ENCODE results near the gene TAAR9. TPM values are rescaled to one million over a fixed set of nuclear protein-coding genes. Genes with fewer than 3 reads are reported as not detected.
"Not testable (repeated sequence)": the region's sequence is repeated elsewhere in the genome, so short reads cannot be mapped to it uniquely, and the experiment has no call there.

Gene TAAR9
- total RNA-seq, 1 donor from 2014 or later: not detected

- H3K4me3 Mint-ChIP-seq (ENCODE audit: low read depth): no peak overlapping the region
- no peaks in the 10 kb centered on the region for H3K9me3 Mint-ChIP-seq (ENCODE audit: low read depth)
- H3K4me1 Mint-ChIP-seq (ENCODE audit: low read depth): no peaks in the 10 kb centered on the region
- no peak for DNase-seq (ENCODE audit: low spot score, unreplicated experiment)
- no peak overlapping the region for H3K27ac Mint-ChIP-seq
- no peak for TF ChIP-seq CTCF (IDR thresholded peaks at IDR 0.05; ENCODE audit: unreplicated experiment)
- H3K36me3 Mint-ChIP-seq (ENCODE audit: insufficient read depth): no peaks in the 10 kb centered on the region
- peaks cover 3% of the 10 kb centered on the region for H3K27me3 Mint-ChIP-seq
These were observed 10.3 kb upstream of the TAAR9 start for GRCh38 chr6:132527791-132528190.

GRCh38 chr6:132530293-132530974 lies 7.6 kb upstream of the TAAR9 start:
- Mint-ChIP-seq H3K4me1 (ENCODE audit: low read depth) (no peaks in the 10 kb centered on the region), H3K9me3 (ENCODE audit: low read depth) (peaks cover 6% of the 10 kb centered on the region), H3K4me3 (ENCODE audit: low read depth) (peak overlapping the region; percentile 66), H3K27me3 (peaks cover 3% of the 10 kb centered on the region), H3K36me3 (ENCODE audit: insufficient read depth) (no peaks in the 10 kb centered on the region), H3K27ac (peak overlapping the region; percentile 55)
- DNase-seq (ENCODE audit: low spot score, unreplicated experiment): peak; percentile 60
- peak; percentile 91 for TF ChIP-seq CTCF (IDR thresholded peaks at IDR 0.05; ENCODE audit: unreplicated experiment)

GRCh38 chr6:132534546-132534945 lies 3.5 kb upstream of the TAAR9 start:
- H3K4me1 Mint-ChIP-seq (ENCODE audit: low read depth); H3K27ac Mint-ChIP-seq; H3K36me3 Mint-ChIP-seq (ENCODE audit: insufficient read depth); DNase-seq (ENCODE audit: low spot score, unreplicated experiment); H3K4me3 Mint-ChIP-seq (ENCODE audit: low read depth); H3K27me3 Mint-ChIP-seq; H3K9me3 Mint-ChIP-seq (ENCODE audit: low read depth): not testable (repeated sequence)

GRCh38 chr6:132537145-132537544 lies 932 bp upstream of the TAAR9 start:
- no peak overlapping the region for H3K27ac Mint-ChIP-seq
- H3K4me3 Mint-ChIP-seq (ENCODE audit: low read depth): no peak overlapping the region
- no peaks in the 10 kb centered on the region for H3K4me1 Mint-ChIP-seq (ENCODE audit: low read depth)
- no peak for TF ChIP-seq CTCF (IDR thresholded peaks at IDR 0.05; ENCODE audit: unreplicated experiment)
- peaks cover 8% of the 10 kb centered on the region for H3K9me3 Mint-ChIP-seq (ENCODE audit: low read depth)
- no peaks in the 10 kb centered on the region for H3K36me3 Mint-ChIP-seq (ENCODE audit: insufficient read depth)
- H3K27me3 Mint-ChIP-seq: peaks cover 16% of the 10 kb centered on the region
- no peak for DNase-seq (ENCODE audit: low spot score, unreplicated experiment)

GRCh38 chr6:132544826-132545225 lies 6.7 kb downstream of the TAAR9 start:
- Mint-ChIP-seq H3K27ac (no peak overlapping the region), H3K4me1 (ENCODE audit: low read depth) (no peaks in the 10 kb centered on the region), H3K4me3 (ENCODE audit: low read depth) (no peak overlapping the region), H3K9me3 (ENCODE audit: low read depth) (no peaks in the 10 kb centered on the region), H3K27me3 (peaks cover 21% of the 10 kb centered on the region), H3K36me3 (ENCODE audit: insufficient read depth) (no peaks in the 10 kb centered on the region)
- no peak for DNase-seq (ENCODE audit: low spot score, unreplicated experiment)
- TF ChIP-seq CTCF (IDR thresholded peaks at IDR 0.05; ENCODE audit: unreplicated experiment): no peak
